Astrocyte of the cerebellum (primary cell): ENCODE results near the gene PLA2G4F.

Experiments
- DNase-seq: peaks from one replicate; pipeline ENCODE4 v3.0.0-alpha.2; 2011; ENCODE audit warnings: low read depth
- H3K4me3 ChIP-seq: 2 replicates; pipeline ENCODE4 v1.5.1; 2011; ENCODE audit warnings: mild to moderate bottlenecking, low read depth, low read length, moderate library complexity
- in situ Hi-C: cut with HindIII; loops from 2 replicates; pipeline ENCODE4 v1.10.0; 2017; ENCODE audit warnings: low sequenced_read_pairs
- TF ChIP-seq, protein P1 (sequence below): IDR thresholded peaks from 2 replicates; pipeline ENCODE4 v1.5.1; 2012; ENCODE audit warnings: low read length, low read depth, moderate library complexity, mild to moderate bottlenecking; ENCODE audit errors: missing control alignments

PLA2G4F gene

DNA sequence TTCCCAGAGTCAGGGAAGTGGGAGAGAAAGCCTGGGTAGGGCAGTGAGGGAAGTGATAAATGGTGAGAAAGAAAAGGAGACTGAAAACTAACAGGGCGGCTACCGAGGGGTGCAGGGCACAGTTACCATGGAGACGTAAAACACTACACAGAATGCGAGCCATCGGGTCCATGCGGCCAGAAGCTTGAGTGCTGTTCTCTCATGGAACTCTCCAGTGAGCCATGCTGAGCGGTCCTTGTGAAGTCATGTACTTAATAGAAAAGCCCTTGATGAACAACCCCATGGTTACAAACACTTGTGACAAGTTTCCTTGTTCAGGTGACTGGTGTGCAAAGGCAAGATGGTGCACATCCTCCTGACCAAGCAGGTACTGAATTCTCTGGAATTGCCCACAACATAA lies 3.7 kb upstream of the PLA2G4F start:
- DNase-seq: no peak
- TF ChIP-seq, protein P1, sequence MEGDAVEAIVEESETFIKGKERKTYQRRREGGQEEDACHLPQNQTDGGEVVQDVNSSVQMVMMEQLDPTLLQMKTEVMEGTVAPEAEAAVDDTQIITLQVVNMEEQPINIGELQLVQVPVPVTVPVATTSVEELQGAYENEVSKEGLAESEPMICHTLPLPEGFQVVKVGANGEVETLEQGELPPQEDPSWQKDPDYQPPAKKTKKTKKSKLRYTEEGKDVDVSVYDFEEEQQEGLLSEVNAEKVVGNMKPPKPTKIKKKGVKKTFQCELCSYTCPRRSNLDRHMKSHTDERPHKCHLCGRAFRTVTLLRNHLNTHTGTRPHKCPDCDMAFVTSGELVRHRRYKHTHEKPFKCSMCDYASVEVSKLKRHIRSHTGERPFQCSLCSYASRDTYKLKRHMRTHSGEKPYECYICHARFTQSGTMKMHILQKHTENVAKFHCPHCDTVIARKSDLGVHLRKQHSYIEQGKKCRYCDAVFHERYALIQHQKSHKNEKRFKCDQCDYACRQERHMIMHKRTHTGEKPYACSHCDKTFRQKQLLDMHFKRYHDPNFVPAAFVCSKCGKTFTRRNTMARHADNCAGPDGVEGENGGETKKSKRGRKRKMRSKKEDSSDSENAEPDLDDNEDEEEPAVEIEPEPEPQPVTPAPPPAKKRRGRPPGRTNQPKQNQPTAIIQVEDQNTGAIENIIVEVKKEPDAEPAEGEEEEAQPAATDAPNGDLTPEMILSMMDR: no peak
- H3K4me3 ChIP-seq: no peak overlapping the region
- in situ Hi-C loops: loop anchor here (25.0 kb wide), 1 partner anchor 277 kb away; no protein-coding TSS in a partner anchor

DNA sequence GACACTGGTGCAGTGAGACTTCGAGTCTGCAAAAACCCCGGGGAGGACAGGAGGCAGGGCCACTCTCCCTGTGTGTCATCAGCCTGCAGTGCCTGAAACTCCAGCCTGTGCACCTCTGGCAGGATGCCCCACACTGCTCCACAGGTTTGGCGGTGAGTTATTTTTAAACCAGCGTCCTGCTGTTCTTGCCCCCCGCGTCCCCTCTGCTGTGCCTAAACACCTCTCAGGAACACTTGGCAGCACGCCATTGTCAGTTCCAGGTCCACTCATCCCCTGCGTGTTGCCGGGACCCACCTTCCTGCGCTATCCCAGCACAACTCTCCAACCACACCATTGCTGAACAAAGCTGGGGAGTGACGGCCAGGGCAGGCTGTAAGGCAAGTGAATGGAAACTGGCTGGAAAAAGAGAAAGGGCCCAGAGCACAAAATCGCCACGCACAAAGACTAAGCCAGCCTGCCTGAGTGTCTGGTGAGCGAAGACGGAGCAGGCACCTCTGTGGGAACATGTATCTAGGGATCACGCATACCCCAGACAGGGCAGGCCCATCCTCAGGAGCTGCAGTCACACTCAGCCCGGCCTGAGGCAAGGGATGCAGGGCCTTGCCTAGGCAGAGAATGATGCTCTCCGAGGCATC lies 3.1 kb upstream of the PLA2G4F start:
- in situ Hi-C loops: loop anchor here (25.0 kb wide), 1 partner anchor 278 kb away; no protein-coding TSS in a partner anchor
- TF ChIP-seq, protein P1: no peak
- H3K4me3 ChIP-seq: no peak overlapping the region
- DNase-seq: no peak

DNA sequence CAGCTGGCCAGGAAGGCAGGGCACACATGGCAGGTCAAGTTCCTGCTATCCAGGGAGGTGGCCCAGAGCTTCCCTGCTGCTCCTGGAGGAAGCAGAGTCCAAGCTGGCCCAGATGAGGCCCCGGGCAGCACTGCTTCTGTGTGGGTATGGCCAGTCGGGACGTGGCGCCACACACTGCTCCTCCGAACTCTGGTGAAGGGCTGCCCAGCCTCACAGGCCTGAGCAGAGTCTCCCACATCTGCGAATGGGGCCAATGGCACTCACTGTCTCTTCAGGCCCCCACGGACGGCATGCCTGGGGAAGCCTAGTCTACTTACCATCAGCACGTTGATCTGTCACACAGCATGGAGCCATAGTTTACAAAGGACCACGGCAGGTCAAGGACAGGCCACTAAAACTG lies 2.5 kb upstream of the PLA2G4F start:
- no peak overlapping the region for H3K4me3 ChIP-seq
- in situ Hi-C loops: loop anchor here (25.0 kb wide), 1 partner anchor 278 kb away; no protein-coding TSS in a partner anchor
- DNase-seq: no peak
- TF ChIP-seq, protein P1: no peak

DNA sequence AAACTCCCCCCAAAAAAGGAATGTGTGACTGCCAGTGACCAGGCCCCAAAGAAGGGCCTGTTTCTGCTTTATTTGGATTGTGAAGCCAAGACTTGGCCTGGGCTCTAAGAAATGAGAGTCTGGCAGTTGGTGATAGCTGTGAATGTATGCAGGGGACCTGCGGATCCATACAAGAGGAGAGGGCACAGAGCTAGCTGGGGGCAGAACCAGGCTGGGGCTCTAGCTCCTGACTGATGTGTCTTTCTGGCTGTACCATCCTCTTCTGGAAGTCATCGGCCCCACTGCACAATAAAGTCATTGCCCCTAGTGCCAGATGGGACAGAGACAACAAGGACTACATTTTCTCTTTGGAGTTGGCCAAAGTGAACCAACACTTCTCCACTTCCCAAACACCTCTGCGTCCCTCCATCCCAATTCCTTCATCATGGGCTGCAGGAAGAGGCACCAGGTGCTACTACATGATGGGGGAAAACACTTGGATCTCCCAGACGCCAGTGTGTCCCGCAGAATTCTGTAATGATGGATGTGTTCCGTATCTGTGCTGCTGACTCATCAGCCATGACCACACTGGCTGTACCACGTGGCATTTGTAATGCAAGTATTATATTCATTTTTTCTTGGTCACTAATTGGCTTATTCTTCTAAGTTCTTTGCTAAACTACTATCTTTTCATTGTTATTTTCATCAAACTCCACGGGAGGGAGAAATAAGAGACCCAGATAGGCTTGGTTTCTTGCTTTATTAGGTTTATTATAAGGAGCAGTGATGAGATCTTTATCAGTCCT lies 1.7 kb upstream of the PLA2G4F start:
- TF ChIP-seq, protein P1: no peak
- in situ Hi-C loops: loop anchor here (25.0 kb wide), 1 partner anchor 279 kb away; no protein-coding TSS in a partner anchor
- no peak overlapping the region for H3K4me3 ChIP-seq
- peak; percentile 60 for DNase-seq

DNA sequence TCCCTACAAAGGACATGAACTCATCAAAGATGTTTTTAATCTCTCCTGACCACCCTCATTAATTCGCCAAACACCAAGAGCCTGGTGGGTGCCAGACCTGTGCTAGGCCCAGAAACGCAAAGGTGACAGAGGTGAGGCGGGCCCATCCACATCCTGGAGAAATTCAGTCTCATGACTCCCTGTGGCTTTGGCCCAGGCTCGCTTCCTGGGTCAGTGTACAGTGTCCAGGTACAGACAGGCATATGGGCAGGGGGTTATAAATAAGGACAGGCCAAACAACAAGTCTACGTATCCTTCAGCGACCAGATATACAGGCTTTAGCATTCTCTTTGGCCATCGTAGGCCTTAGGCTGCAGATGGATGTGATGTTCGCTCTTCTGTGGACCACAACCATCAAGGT lies 945 bp upstream of the PLA2G4F start:
- TF ChIP-seq, protein P1: no peak
- DNase-seq: no peak
- no peak overlapping the region for H3K4me3 ChIP-seq
- in situ Hi-C loops: loop anchor here (25.0 kb wide), 1 partner anchor 280 kb away; no protein-coding TSS in a partner anchor

DNA sequence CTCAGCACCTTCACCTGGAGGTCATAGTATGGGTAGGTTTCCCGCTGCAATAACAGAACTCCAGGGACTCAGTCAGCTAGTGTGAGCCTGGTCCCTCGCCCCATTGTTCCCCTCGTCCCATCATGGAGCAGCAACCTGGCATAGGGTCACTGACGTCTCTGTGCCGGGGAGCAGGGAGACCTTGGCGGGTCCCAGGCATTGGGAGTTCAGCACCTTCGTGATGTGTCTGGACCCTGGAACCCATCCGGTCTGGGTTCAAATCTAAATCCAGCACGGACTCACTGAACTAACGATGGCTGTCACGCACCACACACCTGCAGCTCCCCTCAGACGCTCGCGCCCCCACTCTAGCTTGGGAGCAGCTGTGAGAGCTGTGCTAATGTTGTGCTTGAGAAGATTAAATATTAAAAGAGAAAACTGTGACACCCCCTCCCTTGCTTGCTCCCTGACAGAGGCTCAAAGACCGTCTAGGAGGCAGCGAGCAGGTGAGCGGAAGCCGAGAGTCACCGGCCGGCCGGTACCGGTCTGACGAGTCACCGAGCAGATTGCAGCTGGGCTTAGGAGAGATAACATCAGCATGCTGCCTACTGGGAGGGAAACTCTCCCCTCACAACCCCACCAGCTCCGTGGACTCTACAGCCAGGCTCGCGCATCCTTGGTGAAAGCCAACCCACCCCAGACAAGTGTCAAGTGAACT lies 742 bp downstream of the PLA2G4F start:
- H3K4me3 ChIP-seq: no peak overlapping the region
- in situ Hi-C loops: loop anchor here (25.0 kb wide), 1 partner anchor 282 kb away; no protein-coding TSS in a partner anchor
- no peak for DNase-seq
- TF ChIP-seq, protein P1: no peak
